GM18873 (cell line): ENCODE results near the gene SND1.
A peak's percentile ranks its signal among the peaks of the same experiment; 100 is the strongest.

Source experiments
- ATAC-seq: cut with Tn5 transposase; IDR thresholded peaks from one replicate; pipeline ENCODE4 v1.9.1; 2021; ENCODE audit warnings: mild to moderate bottlenecking, moderate library complexity, moderate number of reproducible peaks; ENCODE audit not compliant: unreplicated experiment, low FRiP score

SND1 gene

DNA sequence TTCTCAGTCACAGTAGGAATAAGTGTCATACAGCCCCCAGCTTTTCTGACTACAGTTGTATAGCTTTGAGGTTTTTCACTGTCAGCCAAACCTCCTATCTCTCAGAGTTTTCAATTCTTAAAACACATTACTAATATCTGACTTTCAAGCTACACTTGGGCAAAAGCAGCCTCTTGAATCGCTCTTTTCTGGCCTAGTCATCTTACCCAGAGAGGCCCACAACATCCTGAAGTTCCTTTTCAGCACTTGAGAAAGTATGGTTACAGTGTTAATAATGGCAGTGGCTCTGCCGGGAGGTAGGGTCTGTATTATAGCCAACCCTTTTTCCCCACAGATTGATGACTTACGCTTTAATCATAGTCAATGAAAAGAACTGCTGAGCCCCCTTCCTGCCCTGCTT, 198.2 kb downstream of the SND1 start:
- no peak for ATAC-seq

GRCh38 chr7:127854383-127854782, 202.4 kb downstream of the SND1 start:
- ATAC-seq = no peak

DNA sequence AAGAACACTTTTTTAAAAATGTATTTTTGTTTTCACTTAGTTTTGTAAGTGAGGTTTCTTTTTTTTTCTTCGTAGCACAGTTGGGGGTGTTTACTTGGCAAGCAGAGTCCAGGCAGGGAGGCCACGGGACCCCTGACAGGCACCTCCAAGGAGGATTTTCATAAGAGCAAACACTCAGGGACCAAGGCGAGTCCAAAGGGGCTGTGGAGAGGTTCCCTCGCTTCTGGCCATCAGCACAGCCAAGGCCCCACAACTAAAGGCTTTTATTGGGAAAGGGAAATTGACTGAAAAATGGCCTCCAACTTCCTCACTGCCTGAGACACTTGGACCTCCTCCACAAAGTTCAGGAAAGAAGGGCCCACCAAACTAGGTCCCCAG, 205.5 kb downstream of the SND1 start:
- no peak for ATAC-seq

GRCh38 chr7:127858091-127858914, 206.3 kb downstream of the SND1 start:
- no peak for ATAC-seq

GRCh38 chr7:127858915-127859189, 206.9 kb downstream of the SND1 start:
- ATAC-seq = no peak

GRCh38 chr7:127859330-127859729, 207.3 kb downstream of the SND1 start:
- ATAC-seq = no peak

GRCh38 chr7:127862525-127862924, 210.5 kb downstream of the SND1 start:
- no peak for ATAC-seq

DNA sequence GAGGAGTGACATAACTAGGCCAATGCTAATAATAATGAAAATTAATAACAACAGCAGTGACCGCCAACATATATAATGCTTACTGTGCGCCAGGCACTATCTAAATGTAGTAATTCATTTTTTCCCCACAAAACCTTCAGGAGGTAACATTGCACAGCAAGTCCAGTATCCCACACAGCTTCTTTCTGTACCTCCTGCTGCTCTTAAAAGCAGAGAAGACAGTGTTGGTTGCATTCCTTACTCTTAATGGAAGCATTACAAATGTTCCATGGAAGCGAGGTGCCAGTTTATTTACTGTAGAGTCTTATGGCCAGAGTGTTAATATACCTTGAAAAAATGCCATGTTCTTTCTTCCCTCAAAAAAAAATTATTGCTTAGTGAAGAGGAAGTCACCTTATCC, 211.1 kb downstream of the SND1 start:
- ATAC-seq = no peak

GRCh38 chr7:127865466-127865865, 213.5 kb downstream of the SND1 start:
- ATAC-seq = no peak

GRCh38 chr7:127870231-127870907, 218.4 kb downstream of the SND1 start:
- peak; percentile 78 for ATAC-seq

- ATAC-seq = no peak
Observed at GRCh38 chr7:127871226-127871625, 219.2 kb downstream of the SND1 start.

DNA sequence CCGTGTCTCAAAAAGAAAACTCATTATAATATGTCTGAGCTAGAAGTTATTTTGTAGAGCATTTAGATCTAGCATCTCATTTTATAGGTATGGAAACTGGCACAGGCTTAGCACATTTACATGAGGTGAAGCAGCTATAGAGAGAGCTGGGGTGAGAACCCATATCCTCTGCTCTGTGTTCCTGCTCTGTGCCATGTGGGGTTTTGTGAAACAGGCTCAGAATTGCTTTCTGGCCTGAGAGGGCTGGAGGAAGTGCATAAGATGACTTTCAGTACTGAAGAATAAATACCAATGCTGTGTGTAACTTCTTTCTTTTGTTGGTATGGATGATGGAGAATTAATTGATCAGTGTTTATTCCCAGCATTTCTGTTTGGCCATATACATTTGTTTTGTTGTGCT, 220.1 kb downstream of the SND1 start:
- peak; percentile 62 for ATAC-seq

DNA sequence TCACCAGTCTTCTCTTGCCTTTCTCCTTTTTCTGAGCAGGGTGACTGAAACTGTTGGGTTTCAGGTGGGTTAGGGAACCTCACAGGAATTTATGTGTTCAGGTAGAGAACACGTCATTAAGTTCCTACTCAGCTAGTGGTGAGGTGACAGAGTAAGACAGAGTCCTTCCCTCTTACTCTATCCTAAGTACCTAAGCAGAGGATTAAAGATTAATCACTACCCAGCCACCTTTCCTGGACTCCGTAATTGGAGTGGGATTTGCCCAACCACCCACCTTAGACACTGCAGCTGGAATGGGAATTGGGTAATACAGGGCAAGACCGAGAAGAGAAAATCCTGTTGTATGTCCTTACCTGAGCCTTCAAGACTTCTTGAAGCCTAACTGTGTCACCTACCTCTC, 221.2 kb downstream of the SND1 start:
- ATAC-seq = no peak

DNA sequence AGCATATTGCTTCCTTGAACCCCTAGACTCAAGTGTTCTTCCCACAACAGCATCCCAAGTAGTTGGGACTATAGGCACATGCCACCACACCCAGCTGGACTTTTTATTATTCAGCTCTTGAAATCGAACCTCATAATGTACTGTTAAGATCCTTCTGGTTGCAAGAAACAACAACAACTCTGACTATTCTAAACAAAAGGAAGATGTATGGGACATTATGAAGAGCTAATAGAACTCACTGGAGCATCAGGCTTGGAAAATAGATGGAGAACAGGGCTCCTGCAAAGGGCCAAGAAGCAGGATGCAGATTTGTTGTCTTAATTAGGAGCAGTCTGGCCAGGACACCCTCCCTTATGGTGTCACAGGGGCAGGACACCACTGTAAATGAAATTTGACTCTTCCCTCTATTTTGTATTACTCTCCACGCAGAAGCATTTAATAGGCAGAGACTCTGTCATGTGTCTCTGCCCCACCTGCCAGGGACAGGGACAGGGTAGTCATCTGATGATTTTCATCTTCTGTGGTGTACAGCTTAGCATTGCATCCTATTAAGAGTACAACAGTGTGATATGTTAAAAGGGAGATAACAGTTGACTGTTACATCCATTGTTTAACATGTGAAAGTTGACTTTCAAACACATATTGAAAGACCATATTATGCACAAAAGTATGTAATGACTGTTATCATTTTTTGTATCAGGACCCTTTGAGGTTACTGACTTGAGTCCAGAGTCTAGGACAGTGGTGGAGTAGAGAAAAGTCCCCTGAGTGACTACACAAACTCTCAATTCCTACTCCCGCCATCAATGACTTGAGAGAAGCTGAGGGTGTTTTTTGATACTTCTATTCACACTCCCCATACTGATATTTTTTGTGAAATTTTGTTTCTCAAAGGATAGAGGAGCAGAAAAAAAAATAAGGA, 222.0 kb downstream of the SND1 start:
- ATAC-seq = no peak

GRCh38 chr7:127874951-127875608, 223.1 kb downstream of the SND1 start:
- ATAC-seq = no peak

- ATAC-seq = no peak
Observed at GRCh38 chr7:127876393-127876792, 224.4 kb downstream of the SND1 start.

GRCh38 chr7:127877951-127878350, 226.0 kb downstream of the SND1 start:
- ATAC-seq = no peak

DNA sequence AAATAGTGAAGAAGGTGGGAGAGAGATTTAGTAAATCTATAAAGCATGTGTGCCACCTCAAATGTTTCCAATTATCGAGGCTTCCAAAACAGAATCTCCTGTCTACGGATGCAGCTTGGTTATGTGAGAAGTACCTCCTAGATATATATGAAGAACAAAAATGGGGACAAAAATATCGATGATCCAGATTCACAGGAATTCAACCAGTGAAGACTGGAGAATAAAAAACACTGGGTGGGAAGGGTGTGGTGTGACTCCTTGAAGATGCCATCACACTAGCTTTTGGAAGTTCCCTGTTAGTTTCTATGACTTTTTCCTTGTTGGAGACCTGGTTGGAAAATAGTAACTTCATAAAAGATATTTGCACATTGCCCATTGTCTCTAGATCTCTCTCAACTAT, 226.8 kb downstream of the SND1 start:
- no peak for ATAC-seq

- no peak for ATAC-seq
Observed at GRCh38 chr7:127879436-127879835, 227.4 kb downstream of the SND1 start.

- no peak for ATAC-seq
Observed at GRCh38 chr7:127879942-127880341, 227.9 kb downstream of the SND1 start.

GRCh38 chr7:127880454-127880853, 228.5 kb downstream of the SND1 start:
- ATAC-seq = no peak
